Measurements from ENCODE around the gene ZCWPW2.

Gene ZCWPW2

DNA sequence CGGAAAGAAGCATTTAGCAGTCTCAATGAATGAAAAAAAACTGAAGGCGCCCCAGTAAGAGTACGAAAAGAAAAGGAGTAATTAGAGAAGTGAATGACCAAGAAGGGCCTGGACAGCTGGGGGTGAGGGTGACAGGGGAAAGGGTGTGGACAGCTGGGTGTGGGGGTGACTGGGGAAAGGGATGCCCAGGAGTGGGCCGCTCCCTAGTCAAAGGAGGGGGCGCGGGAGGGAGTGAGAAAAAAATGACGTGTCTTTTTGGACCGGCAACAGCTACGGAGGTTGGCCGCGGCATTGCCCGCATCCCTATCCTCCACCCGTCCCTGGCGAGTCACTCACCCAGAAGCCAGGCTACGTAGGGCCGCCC, 274 bp upstream of the ZCWPW2 start:
- TF ChIP-seq, protein P1, sequence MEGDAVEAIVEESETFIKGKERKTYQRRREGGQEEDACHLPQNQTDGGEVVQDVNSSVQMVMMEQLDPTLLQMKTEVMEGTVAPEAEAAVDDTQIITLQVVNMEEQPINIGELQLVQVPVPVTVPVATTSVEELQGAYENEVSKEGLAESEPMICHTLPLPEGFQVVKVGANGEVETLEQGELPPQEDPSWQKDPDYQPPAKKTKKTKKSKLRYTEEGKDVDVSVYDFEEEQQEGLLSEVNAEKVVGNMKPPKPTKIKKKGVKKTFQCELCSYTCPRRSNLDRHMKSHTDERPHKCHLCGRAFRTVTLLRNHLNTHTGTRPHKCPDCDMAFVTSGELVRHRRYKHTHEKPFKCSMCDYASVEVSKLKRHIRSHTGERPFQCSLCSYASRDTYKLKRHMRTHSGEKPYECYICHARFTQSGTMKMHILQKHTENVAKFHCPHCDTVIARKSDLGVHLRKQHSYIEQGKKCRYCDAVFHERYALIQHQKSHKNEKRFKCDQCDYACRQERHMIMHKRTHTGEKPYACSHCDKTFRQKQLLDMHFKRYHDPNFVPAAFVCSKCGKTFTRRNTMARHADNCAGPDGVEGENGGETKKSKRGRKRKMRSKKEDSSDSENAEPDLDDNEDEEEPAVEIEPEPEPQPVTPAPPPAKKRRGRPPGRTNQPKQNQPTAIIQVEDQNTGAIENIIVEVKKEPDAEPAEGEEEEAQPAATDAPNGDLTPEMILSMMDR (IDR thresholded peaks at IDR 0.05; ENCODE audit: low read depth, low read length, missing control alignments), result no peak
- no peak for DNase-seq (ENCODE audit: extremely low read depth, low read depth)
- H3K4me3 ChIP-seq (replicated peaks; ENCODE audit: low read depth, low read length), result peak overlapping the region; percentile 87

DNA sequence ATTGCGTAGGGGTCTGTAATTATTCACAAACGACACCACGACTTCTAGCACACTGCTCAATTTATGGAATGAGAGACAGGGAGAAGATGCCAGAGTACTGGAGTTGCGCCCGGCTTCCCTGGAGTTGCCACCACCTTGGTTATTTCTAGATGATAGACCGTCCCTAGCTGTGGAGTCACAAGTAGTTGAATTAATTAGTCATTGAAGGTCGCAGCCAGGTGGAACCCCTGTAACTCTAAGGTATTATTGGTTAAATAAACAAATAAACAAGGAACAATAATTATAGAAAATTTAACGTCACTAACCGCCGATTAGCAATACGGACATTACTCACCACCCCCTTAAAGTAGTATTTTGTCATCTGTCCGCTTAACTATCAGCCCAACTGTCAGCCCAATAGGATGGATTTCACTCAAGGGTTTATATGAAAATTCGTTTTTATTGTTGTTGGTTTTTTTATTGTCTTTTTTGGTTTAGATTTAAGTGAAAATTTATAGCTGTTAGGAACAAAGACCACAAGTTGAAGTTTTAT, 1.0 kb downstream of the ZCWPW2 start:
- DNase-seq (ENCODE audit: extremely low read depth, low read depth), result no peak
- peak overlapping the region; percentile 87 for H3K4me3 ChIP-seq (replicated peaks; ENCODE audit: low read depth, low read length)
- TF ChIP-seq, protein P1 (IDR thresholded peaks at IDR 0.05; ENCODE audit: low read depth, low read length, missing control alignments), result no peak

DNA sequence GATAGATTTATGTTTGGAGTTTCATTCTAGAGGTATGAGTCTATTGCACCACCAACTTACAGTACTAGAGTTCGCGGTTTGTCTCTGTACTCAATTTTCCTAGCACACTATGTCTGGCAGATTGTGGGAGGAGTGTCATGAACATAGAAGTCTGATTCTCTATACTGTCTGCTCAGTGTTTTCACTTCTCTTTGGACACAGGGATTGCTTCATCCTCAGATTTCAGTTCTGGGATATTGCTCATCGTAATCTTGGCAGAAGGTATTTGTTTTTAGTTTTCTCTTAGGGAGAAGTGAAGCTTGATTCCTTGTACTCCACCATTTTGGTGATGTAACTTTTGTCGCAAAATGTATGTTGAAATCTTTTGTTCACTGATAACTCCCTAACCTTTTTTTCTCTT, 27.9 kb downstream of the ZCWPW2 start:
- DNase-seq (ENCODE audit: extremely low read depth, low read depth), result no peak
- no peak overlapping the region for H3K4me3 ChIP-seq (replicated peaks; ENCODE audit: low read depth, low read length)
- TF ChIP-seq, protein P1 (IDR thresholded peaks at IDR 0.05; ENCODE audit: low read depth, low read length, missing control alignments), result no peak

DNA sequence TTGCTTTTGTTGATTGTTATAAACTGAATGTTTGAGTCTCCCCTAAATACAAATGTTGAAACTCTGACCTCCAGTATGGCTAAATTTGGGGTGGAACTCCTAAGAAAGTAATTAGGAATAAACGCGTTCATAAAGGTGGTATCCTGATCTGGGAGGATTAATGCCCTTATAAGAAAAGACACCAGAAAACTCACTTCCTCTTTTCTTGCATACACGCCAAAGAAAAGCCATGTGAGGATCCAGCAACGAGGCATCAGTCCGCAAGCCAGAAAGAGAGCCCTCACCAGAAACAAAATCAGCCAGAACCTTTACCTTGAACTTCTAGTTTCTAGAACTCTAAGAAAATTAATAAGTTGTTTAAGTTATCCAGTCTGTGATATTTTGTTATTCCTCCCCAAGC, 37.5 kb downstream of the ZCWPW2 start:
- no peak for DNase-seq (ENCODE audit: extremely low read depth, low read depth)

DNA sequence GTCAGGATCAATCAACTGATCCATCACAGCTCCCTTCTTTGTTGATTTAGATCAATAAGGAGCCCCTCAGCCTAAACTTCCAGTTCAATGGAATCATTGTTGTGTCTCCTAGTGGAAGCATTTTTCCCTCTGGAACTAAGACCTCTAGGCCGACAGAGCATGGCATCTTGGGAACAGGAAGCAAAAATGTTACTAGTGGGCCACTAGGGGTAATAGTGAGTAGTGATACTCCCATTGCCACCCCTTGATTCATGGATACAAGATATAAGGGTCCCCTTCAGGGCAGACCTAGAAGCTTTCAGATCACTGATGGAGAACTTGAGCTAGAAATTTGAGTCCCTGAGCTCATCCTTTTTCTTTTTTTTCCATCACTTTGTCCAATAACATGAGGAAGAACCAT, 40.5 kb downstream of the ZCWPW2 start:
- no peak overlapping the region for H3K4me3 ChIP-seq (replicated peaks; ENCODE audit: low read depth, low read length)
- TF ChIP-seq, protein P1 (IDR thresholded peaks at IDR 0.05; ENCODE audit: low read depth, low read length, missing control alignments), result no peak
- no peak for DNase-seq (ENCODE audit: extremely low read depth, low read depth)

More for the DNA sequence above, 37.5 kb downstream of the ZCWPW2 start:
- TF ChIP-seq, protein P1 (IDR thresholded peaks at IDR 0.05; ENCODE audit: low read depth, low read length, missing control alignments), result no peak
- H3K4me3 ChIP-seq (replicated peaks; ENCODE audit: low read depth, low read length), result no peak overlapping the region

DNA sequence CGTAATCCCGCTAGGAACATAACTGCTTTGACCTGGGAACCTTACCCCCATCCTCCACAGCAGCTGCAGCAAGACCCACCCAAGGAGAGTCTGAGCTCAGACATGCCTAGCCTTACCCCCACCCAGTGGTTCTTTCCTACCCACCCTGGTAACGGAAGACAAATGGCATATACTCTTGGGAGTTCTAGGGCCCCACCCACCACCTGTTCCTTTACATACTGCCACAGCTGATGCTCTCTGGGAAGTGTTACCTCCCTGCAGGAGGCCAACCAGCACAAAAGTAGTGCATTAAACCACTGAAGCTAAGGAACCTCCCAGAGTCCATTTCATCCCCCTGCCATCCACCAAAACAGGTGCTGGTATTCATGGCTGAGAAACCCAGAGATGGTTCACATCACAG, 50.7 kb downstream of the ZCWPW2 start:
- DNase-seq (ENCODE audit: extremely low read depth, low read depth), result no peak
- H3K4me3 ChIP-seq (replicated peaks; ENCODE audit: low read depth, low read length), result no peak overlapping the region
- TF ChIP-seq, protein P1 (IDR thresholded peaks at IDR 0.05; ENCODE audit: low read depth, low read length, missing control alignments), result no peak

DNA sequence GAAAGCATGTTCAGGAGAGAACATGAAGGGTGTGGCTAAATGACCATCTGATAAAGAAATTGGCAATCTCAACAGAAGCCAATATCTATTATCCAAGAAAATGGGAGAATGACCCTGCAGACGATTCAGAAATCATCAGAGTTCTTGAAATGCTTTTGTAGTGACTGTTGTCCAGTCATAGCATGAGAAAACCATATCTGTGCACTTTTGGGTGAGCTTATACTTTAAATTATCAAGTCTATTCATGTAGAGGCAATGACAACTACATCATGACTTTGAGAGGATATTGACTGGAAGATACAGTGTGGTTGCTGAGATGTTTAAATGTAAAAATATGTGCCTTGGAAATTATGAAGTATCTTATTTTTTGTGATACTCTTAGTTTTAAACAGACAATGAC, 57.7 kb downstream of the ZCWPW2 start:
- TF ChIP-seq, protein P1 (IDR thresholded peaks at IDR 0.05; ENCODE audit: low read depth, low read length, missing control alignments), result no peak
- DNase-seq (ENCODE audit: extremely low read depth, low read depth), result no peak
- H3K4me3 ChIP-seq (replicated peaks; ENCODE audit: low read depth, low read length), result no peak overlapping the region
